Neural cell (in vitro differentiated cells): ENCODE results near the gene NSDHL.

ENCODE experiments used
- CTCF ChIP-seq: fragments of 450-650 bp; IDR thresholded peaks from 2 replicates; pipeline ENCODE4 v1.5.1; 2014; ENCODE audit warnings: antibody characterized with exemption, mild to moderate bottlenecking, moderate library complexity; ENCODE audit not compliant: poor library complexity, severe bottlenecking
- EZH2 ChIP-seq: fragments of 200-600, 300-800 bp; shearing (Covaris generic), sonication (generic); IDR thresholded peaks from 2 replicates; pipeline ENCODE4 v1.6.1; 2014; ENCODE audit warnings: antibody characterized with exemption, low read length, borderline replicate concordance, mild to moderate bottlenecking; ENCODE audit not compliant: insufficient read depth, poor library complexity, severe bottlenecking
- POLR2AphosphoS5 ChIP-seq: IDR thresholded peaks from 2 replicates; pipeline ENCODE4 v1.6.1; 2012
- REST ChIP-seq: IDR thresholded peaks from 2 replicates; pipeline ENCODE4 v1.6.1; 2012; ENCODE audit warnings: borderline replicate concordance
- SMC3 ChIP-seq: fragments of 450-650 bp; conservative IDR thresholded peaks from 2 replicates; pipeline ENCODE4 v1.6.1; 2014; ENCODE audit warnings: antibody characterized with exemption, mild to moderate bottlenecking, moderate library complexity; ENCODE audit not compliant: poor library complexity

- TF ChIP-seq CTCF (no peak), SMC3 (no peak), POLR2AphosphoS5 (no peak), REST (no peak), EZH2 (no peak)
Measured at GRCh38 chrX:152878976-152879755, 48.3 kb downstream of the NSDHL start.
